ENCODE measurements around the gene ADGRG1.

ADGRG1 gene

GRCh38 chr16:57646388-57647039 lies 18.1 kb downstream of the ADGRG1 start:
- DNase-seq (ENCODE audit: low read depth), result no peak
- no peak overlapping the region for H3K4me3 ChIP-seq (ENCODE audit: low read depth, low read length)
- no peak for TF ChIP-seq CTCF (IDR thresholded peaks at IDR 0.05; ENCODE audit: control insufficient read depth, extremely low read depth, insufficient read depth)

GRCh38 chr16:57647136-57647875 lies 18.9 kb downstream of the ADGRG1 start:
- H3K4me3 ChIP-seq (ENCODE audit: low read depth, low read length), result no peak overlapping the region
- DNase-seq (ENCODE audit: low read depth), result no peak
- no peak for TF ChIP-seq CTCF (IDR thresholded peaks at IDR 0.05; ENCODE audit: control insufficient read depth, extremely low read depth, insufficient read depth)

GRCh38 chr16:57648125-57648524 lies 19.7 kb downstream of the ADGRG1 start:
- TF ChIP-seq CTCF (IDR thresholded peaks at IDR 0.05; ENCODE audit: control insufficient read depth, extremely low read depth, insufficient read depth), result no peak
- no peak overlapping the region for H3K4me3 ChIP-seq (ENCODE audit: low read depth, low read length)
- DNase-seq (ENCODE audit: low read depth), result no peak

DNA sequence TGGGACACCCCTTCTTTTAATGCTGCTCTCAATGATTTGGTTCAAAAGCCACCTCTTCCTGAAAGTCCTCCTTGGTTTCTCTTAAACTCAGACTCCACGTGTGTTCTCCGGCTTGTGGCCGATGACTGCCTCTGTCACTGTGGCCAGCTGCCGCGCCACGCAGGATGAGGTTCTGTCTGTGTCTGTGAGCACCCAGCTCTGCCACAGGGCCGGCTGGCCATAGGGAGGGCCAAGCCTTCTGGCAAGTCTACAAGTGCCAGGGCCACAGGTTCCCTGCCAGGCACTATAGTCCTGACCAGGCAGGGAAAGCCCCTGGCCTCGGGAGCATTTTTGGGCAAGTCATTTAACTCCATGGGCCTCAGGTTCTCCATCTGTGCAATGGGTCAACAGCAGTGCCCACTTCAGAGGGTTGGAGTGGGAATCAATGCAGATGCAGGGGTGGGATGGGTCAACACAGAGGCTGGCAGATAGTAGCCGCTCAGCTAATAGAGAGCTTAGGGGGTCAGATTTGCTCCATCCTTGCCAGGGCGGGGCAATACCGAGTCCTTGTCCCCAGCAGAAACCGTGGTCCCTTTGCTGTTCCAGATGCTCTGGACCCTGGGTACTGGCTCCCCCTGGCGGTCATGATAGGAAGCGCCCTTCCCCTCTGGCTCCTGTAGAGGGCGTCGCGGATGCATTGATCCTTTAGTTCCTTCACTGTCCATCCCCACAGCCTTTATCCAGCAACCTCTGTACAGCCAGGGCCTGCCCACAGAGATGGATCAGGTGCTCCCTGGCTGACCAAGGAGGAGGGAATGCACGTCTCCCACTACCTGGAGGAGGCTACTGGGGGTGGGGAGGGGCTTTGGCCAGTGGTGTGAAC lies 20.4 kb downstream of the ADGRG1 start:
- peak; percentile 23 for DNase-seq (ENCODE audit: low read depth)
- no peak overlapping the region for H3K4me3 ChIP-seq (ENCODE audit: low read depth, low read length)
- peak; percentile 100 for TF ChIP-seq CTCF (IDR thresholded peaks at IDR 0.05; ENCODE audit: control insufficient read depth, extremely low read depth, insufficient read depth)

- H3K4me3 ChIP-seq (ENCODE audit: low read depth, low read length), result no peak overlapping the region
- no peak for DNase-seq (ENCODE audit: low read depth)
- TF ChIP-seq CTCF (IDR thresholded peaks at IDR 0.05; ENCODE audit: control insufficient read depth, extremely low read depth, insufficient read depth), result no peak
These were observed 21.0 kb downstream of the ADGRG1 start for GRCh38 chr16:57649443-57649751.

DNA sequence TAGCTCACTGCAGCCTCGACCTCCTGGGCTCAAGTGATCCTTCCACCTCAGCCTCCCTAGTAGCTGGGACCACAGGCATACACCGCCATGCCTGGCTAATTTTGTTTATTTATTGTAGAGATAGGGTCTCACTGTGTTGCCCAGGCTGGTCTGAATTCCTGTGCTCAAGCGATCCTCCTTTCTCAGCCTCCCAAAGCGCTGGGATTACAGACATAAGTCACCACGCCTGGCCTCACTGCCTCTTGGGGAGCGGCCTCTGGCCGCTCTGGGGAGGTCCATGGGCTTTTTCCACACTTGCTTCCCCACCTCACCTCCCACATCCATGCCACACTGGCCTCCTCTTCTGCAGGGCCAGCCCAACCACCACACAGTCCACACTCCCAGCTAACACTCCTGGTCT lies 21.4 kb downstream of the ADGRG1 start:
- no peak for TF ChIP-seq CTCF (IDR thresholded peaks at IDR 0.05; ENCODE audit: control insufficient read depth, extremely low read depth, insufficient read depth)
- no peak for DNase-seq (ENCODE audit: low read depth)
- no peak overlapping the region for H3K4me3 ChIP-seq (ENCODE audit: low read depth, low read length)

All from LNCaP clone FGC (cell line).